PC-9 (cell line): ENCODE measurements around the gene ADAMTS12.

Experiments
- EZH2 ChIP-seq: fragments of 200-600 bp; sonication (generic); IDR thresholded peaks from 2 replicates; pipeline ENCODE4 v1.8.0; 2017; ENCODE audit warnings: antibody characterized with exemption, low read depth
- TF ChIP-seq, protein P1 (sequence below): fragments of 200-600 bp; sonication (generic); conservative IDR thresholded peaks from 2 replicates; pipeline ENCODE4 v1.6.1; 2017; ENCODE audit warnings: mixed run types, antibody characterized with exemption, mild to moderate bottlenecking, moderate library complexity

- TF ChIP-seq, protein P1, sequence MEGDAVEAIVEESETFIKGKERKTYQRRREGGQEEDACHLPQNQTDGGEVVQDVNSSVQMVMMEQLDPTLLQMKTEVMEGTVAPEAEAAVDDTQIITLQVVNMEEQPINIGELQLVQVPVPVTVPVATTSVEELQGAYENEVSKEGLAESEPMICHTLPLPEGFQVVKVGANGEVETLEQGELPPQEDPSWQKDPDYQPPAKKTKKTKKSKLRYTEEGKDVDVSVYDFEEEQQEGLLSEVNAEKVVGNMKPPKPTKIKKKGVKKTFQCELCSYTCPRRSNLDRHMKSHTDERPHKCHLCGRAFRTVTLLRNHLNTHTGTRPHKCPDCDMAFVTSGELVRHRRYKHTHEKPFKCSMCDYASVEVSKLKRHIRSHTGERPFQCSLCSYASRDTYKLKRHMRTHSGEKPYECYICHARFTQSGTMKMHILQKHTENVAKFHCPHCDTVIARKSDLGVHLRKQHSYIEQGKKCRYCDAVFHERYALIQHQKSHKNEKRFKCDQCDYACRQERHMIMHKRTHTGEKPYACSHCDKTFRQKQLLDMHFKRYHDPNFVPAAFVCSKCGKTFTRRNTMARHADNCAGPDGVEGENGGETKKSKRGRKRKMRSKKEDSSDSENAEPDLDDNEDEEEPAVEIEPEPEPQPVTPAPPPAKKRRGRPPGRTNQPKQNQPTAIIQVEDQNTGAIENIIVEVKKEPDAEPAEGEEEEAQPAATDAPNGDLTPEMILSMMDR: no peak
- no peak for TF ChIP-seq EZH2
These were observed 233.9 kb downstream of the ADAMTS12 start for GRCh38 chr5:33657804-33658440.
